Uterus (tissue), 2 donors: Measurements from ENCODE around the gene ATXN7L1.

Source experiments
- CTCF ChIP-seq, 4 experiments: fragments of 200-600 bp in 2 of 4; fragments of 450-650 bp in 2 of 4; sonication (generic) in 2 of 4; IDR thresholded peaks; one replicate each; pipeline ENCODE4 v1.5.1; 2016 to 2019; ENCODE audit warnings: antibody characterized with exemption in 4 of 4, mild to moderate bottlenecking in 2 of 4, moderate library complexity in 1 of 4
- POLR2A ChIP-seq, 2 donors: fragments of 450-650 bp; IDR thresholded peaks; one replicate each; pipeline ENCODE4 v1.6.1; 2016; ENCODE audit warnings: antibody characterized with exemption in 2 of 2, mild to moderate bottlenecking in 1 of 2, moderate library complexity in 1 of 2

GRCh38 chr7:105876091-105876963 is at the start of gene ATXN7L1:
- TF ChIP-seq CTCF (IDR thresholded peaks at IDR 0.05): peak in 3 of 4 experiments; percentile 82 to 95 (median 93)
- peak; percentile 49 to 68 for TF ChIP-seq POLR2A (IDR thresholded peaks at IDR 0.05)
